HepG2 (cell line): ENCODE data around the gene NME7. TPM values are rescaled to one million over a fixed set of nuclear protein-coding genes. Genes with fewer than 3 reads are reported as not detected.

Experiments used
- AKNA ChIP-seq: sonication (generic); formaldehyde crosslinking; IDR thresholded peaks from 2 replicates; pipeline ENCODE4 v1.4.0; 2020; ENCODE audit warnings: missing genetic modification reagents, borderline replicate concordance
- ARNT2 ChIP-seq: sonication (generic); formaldehyde crosslinking; IDR thresholded peaks from 2 replicates; pipeline ENCODE4 v1.8.0; 2022; ENCODE audit warnings: mild to moderate bottlenecking, low read depth, missing genetic modification reagents, moderate library complexity
- HHEX ChIP-seq: IDR thresholded peaks from 2 replicates; pipeline ENCODE4 v1.6.1; 2016; ENCODE audit warnings: control low read depth
- JARID2 ChIP-seq: sonication (generic); formaldehyde crosslinking; IDR thresholded peaks from 2 replicates; pipeline ENCODE4 v1.8.1; 2023; ENCODE audit warnings: missing genetic modification reagents, inconsistent platforms; ENCODE audit not compliant: insufficient replicate concordance
- MTF1 ChIP-seq: sonication (generic); formaldehyde crosslinking; IDR thresholded peaks from 2 replicates; pipeline ENCODE4 v1.5.0; 2020; ENCODE audit warnings: missing genetic modification reagents
- NFYC ChIP-seq: IDR thresholded peaks from 2 replicates; pipeline ENCODE4 v1.6.1; 2016; ENCODE audit warnings: missing genetic modification reagents, missing compliant biosample characterization
- SMC3 ChIP-seq: IDR thresholded peaks from 2 replicates; pipeline ENCODE4 v1.6.1; 2011; ENCODE audit warnings: low read length, improper control_type of control experiment
- SNAPC4 ChIP-seq: sonication (generic); formaldehyde crosslinking; IDR thresholded peaks from 2 replicates; pipeline ENCODE4 v1.4.0; 2020; ENCODE audit warnings: mild to moderate bottlenecking, missing genetic modification reagents
- TAF1 ChIP-seq: sonication (generic); formaldehyde crosslinking; IDR thresholded peaks from 2 replicates; pipeline ENCODE4 v1.4.0; 2020; ENCODE audit warnings: missing genetic modification reagents
- TAF15 ChIP-seq: fragments of 200-400 bp; formaldehyde crosslinking; IDR thresholded peaks from one replicate; pipeline ENCODE4 v1.6.1; 2018; ENCODE audit warnings: mild to moderate bottlenecking, low read depth, low read length; ENCODE audit not compliant: poor library complexity, severe bottlenecking
- TCF12 ChIP-seq, 2 experiments: fragments of 450-650 bp in 1 of 2; sonication (generic) in 1 of 2; formaldehyde crosslinking in 1 of 2; IDR thresholded peaks; 2 replicates each; pipeline versions ENCODE4 v1.6.1 to v1.8.0; 2017 to 2022; ENCODE audit warnings: antibody characterized with exemption in 1 of 2, mild to moderate bottlenecking in 1 of 2, missing genetic modification reagents in 1 of 2, moderate library complexity in 1 of 2
- TCF7L2 ChIP-seq: IDR thresholded peaks from 2 replicates; pipeline ENCODE4 v1.6.1; 2011; ENCODE audit warnings: mild to moderate bottlenecking, low read depth, low read length, moderate library complexity
- YEATS2 ChIP-seq: sonication (generic); formaldehyde crosslinking; IDR thresholded peaks from 2 replicates; pipeline ENCODE4 v1.4.0; 2020; ENCODE audit warnings: missing genetic modification reagents, borderline replicate concordance
- ZBTB20 ChIP-seq: sonication (generic); formaldehyde crosslinking; IDR thresholded peaks from 2 replicates; pipeline ENCODE4 v1.8.1; 2023; ENCODE audit warnings: missing genetic modification reagents, low read depth, mild to moderate bottlenecking, borderline replicate concordance
- ZBTB42 ChIP-seq: sonication (generic); formaldehyde crosslinking; IDR thresholded peaks from 2 replicates; pipeline ENCODE4 v1.5.0; 2020; ENCODE audit warnings: mild to moderate bottlenecking, missing genetic modification reagents
- ZNF512B ChIP-seq: sonication (generic); formaldehyde crosslinking; IDR thresholded peaks from 2 replicates; pipeline ENCODE4 v1.5.1; 2020; ENCODE audit warnings: missing genetic modification reagents, mild to moderate bottlenecking, borderline replicate concordance
- ZNF547 ChIP-seq: sonication (generic); formaldehyde crosslinking; IDR thresholded peaks from 2 replicates; pipeline ENCODE4 v1.5.1; 2020; ENCODE audit warnings: mild to moderate bottlenecking, missing genetic modification reagents
- polyA plus RNA-seq, 8 experiments: library from polyadenylated mRNA; depleted of rRNA in 3 of 8; stranded (reverse) in 7 of 8; unstranded in 1 of 8; fragments of >200 nt; fragmentation: Illumina TruSeq in 4 of 8; extraction: Trizol in 4 of 8; gene quantifications; 2 replicates each; pipeline versions ENCODE4 v1.2.1 to v1.2.3, GENCODE V29; 2011 to 2016; ENCODE audit warnings: low read depth in 4 of 8, missing spikeins in 1 of 8, mixed read lengths in 1 of 8; ENCODE audit not compliant: insufficient read depth in 1 of 8
- total RNA-seq, 5 experiments: library from RNA; depleted of rRNA; stranded (reverse); fragments of >200 nt; fragmentation: Illumina TruSeq; extraction: Trizol; gene quantifications; 2 replicates each; pipeline ENCODE4 v1.2.3, GENCODE V29; 2016; ENCODE audit warnings: low read depth in 1 of 5

Gene NME7
- total and polyA plus RNA-seq, 2 of the 13 experiments (the other 11 are each of a cell fraction or from before 2014, with no cell fraction given) = 9.4 to 22.5 TPM

GRCh38 chr1:169109561-169110134 lies 257.9 kb downstream of the NME7 start (continued):
- TF ChIP-seq AKNA (CRISPR knock-in tag) (no peak), ZBTB20 (CRISPR knock-in tag) (no peak), NFYC (CRISPR knock-in tag) (no peak), ARNT2 (CRISPR knock-in tag) (no peak), TAF15 (no peak), ZBTB42 (CRISPR knock-in tag) (no peak), HHEX (CRISPR knock-in tag) (no peak), TCF7L2 (no peak), ZNF512B (CRISPR knock-in tag) (no peak), MTF1 (CRISPR knock-in tag) (no peak), TAF1 (CRISPR knock-in tag) (peak; percentile 60; the same call in 1 of the 2 replicates), ZNF547 (CRISPR knock-in tag) (no peak), TCF12 (IDR thresholded peaks at IDR 0.05) (no peak), TCF12 (CRISPR knock-in tag; IDR thresholded peaks at IDR 0.05) (no peak), YEATS2 (CRISPR knock-in tag) (no peak), JARID2 (CRISPR knock-in tag) (no peak), SMC3 (peak; percentile 14; the same call in 1 of the 2 replicates), SNAPC4 (no peak)
